Activated CD4-positive, alpha-beta T cell treated with anti-CD3 and anti-CD28 coated beads for 4 hours (primary cell): Measurements from ENCODE around the gene TUBA8.
A peak's percentile ranks its signal among the peaks of the same experiment; 100 is the strongest.
"Not testable (repeated sequence)": the region's sequence is repeated elsewhere in the genome, so short reads cannot be mapped to it uniquely, and the experiment has no call there.

ENCODE experiments used
- DNase-seq, 2 donors: peaks; one replicate each; pipeline ENCODE4 v3.0.0-alpha.2; 2020

Gene TUBA8

GRCh38 chr22:18136563-18137320, 26.1 kb downstream of the TUBA8 start:
- DNase-seq, result no peak

GRCh38 chr22:18141004-18141403, 30.4 kb downstream of the TUBA8 start:
- not testable (repeated sequence) for DNase-seq

GRCh38 chr22:18144105-18144504, 33.5 kb downstream of the TUBA8 start:
- no peak for DNase-seq

- no peak for DNase-seq
Observed at GRCh38 chr22:18145676-18146388, 35.2 kb downstream of the TUBA8 start.

GRCh38 chr22:18146389-18146753, 35.8 kb downstream of the TUBA8 start:
- DNase-seq, result no peak

- no peak for DNase-seq
Observed at GRCh38 chr22:18147791-18148190, 37.2 kb downstream of the TUBA8 start.

GRCh38 chr22:18148293-18148965, 37.8 kb downstream of the TUBA8 start:
- no peak for DNase-seq

GRCh38 chr22:18152519-18152918, 41.9 kb downstream of the TUBA8 start:
- DNase-seq, result peak; percentile 26 to 32

GRCh38 chr22:18154821-18155390, 44.3 kb downstream of the TUBA8 start:
- DNase-seq, result no peak

GRCh38 chr22:18155546-18155945, 44.9 kb downstream of the TUBA8 start:
- DNase-seq, result not testable (repeated sequence)

- DNase-seq, result peak; percentile 33 to 41
Observed at GRCh38 chr22:18156878-18157713, 46.5 kb downstream of the TUBA8 start.

GRCh38 chr22:18157714-18158028, 47.1 kb downstream of the TUBA8 start:
- no peak for DNase-seq

- not testable (repeated sequence) for DNase-seq
Observed at GRCh38 chr22:18160641-18161040, 50.0 kb downstream of the TUBA8 start.

GRCh38 chr22:18163843-18164242, 53.2 kb downstream of the TUBA8 start:
- not testable (repeated sequence) for DNase-seq

- DNase-seq, result not testable (repeated sequence)
Observed at GRCh38 chr22:18164584-18164983, 54.0 kb downstream of the TUBA8 start.

- not testable (repeated sequence) for DNase-seq
Observed at GRCh38 chr22:18165356-18165755, 54.7 kb downstream of the TUBA8 start.

- not testable (repeated sequence) for DNase-seq
Observed at GRCh38 chr22:18170284-18170683, 59.7 kb downstream of the TUBA8 start.

- not testable (repeated sequence) for DNase-seq
Observed at GRCh38 chr22:18172203-18172602, 61.6 kb downstream of the TUBA8 start.

GRCh38 chr22:18172776-18173175, 62.2 kb downstream of the TUBA8 start:
- not testable (repeated sequence) for DNase-seq

- not testable (repeated sequence) for DNase-seq
Observed at GRCh38 chr22:18173441-18173840, 62.8 kb downstream of the TUBA8 start.
